Duodenal mucosa (tissue), 2 donors: ENCODE measurements around the gene MACROD2.
"Not testable (repeated sequence)": the region's sequence is repeated elsewhere in the genome, so short reads cannot be mapped to it uniquely, and the experiment has no call there.

Experiments
- H3K27ac ChIP-seq: one replicate; pipeline ENCODE4 v1.7.0; 2013; ENCODE audit warnings: low read depth, low read length
- H3K27me3 ChIP-seq, 2 donors: one replicate each; pipeline ENCODE4 v1.7.0; 2013; ENCODE audit warnings: low read length in 2 of 2, control low read depth in 1 of 2; ENCODE audit not compliant: insufficient read depth in 2 of 2, control insufficient read depth in 1 of 2
- H3K36me3 ChIP-seq, 2 donors: one replicate each; pipeline ENCODE4 v1.7.0; 2013; ENCODE audit warnings: low read length in 2 of 2, control low read depth in 1 of 2; ENCODE audit not compliant: insufficient read depth in 2 of 2, control insufficient read depth in 1 of 2
- H3K4me1 ChIP-seq, 2 donors: one replicate each; pipeline ENCODE4 v1.7.0; 2013; ENCODE audit warnings: low read length in 2 of 2, control low read depth in 1 of 2; ENCODE audit not compliant: insufficient read depth in 2 of 2, control insufficient read depth in 1 of 2
- H3K4me3 ChIP-seq, 2 donors: one replicate each; pipeline ENCODE4 v1.7.0; 2013; ENCODE audit warnings: low read length in 2 of 2, low read depth in 1 of 2
- H3K9ac ChIP-seq, 2 donors: one replicate each; pipeline ENCODE4 v1.7.0; 2013; ENCODE audit warnings: low read length in 2 of 2, low read depth in 1 of 2
- H3K9me3 ChIP-seq, 2 donors: one replicate each; pipeline ENCODE4 v1.7.0; 2013; ENCODE audit warnings: low read length in 2 of 2, control low read depth in 1 of 2; ENCODE audit not compliant: control insufficient read depth in 1 of 2

Gene MACROD2

DNA sequence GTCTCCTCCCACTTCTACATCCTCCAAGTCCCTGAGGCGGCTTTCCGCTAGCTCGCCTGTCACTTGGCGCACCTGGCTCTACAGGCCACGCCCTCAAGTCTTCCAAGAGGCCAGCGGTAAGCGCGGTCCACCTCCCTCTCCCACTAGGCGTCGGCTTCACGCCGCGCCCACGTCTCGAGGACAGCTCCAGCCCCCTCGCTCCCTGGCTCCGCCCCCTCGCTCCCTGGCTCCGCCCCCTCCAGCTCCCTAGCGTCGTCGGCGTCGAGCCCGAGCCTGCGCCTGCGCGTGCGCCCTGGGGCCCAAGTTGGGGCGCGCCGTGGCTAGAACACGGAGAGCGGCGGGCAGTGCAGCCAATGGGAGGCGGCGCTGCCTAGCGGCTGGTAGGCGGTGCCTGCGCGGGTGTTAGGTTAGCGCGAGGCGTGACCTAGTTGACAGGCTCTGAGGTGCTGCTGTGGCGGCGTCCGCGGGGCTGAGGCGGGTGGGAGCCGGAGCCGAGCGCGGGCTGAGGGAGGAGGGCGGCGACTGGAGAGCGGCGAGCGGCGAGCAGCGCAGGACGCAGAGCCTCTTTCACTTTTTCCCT is at the start of gene MACROD2:
Gene MACROD2 (plus strand): TSS at position 431 of the 580 bp plus-strand sequence.
- Histone ChIP-seq H3K9ac (peak within 1 kb of the TSS; percentile 25 to 42), H3K27ac (no peak within 1 kb of the TSS)

DNA sequence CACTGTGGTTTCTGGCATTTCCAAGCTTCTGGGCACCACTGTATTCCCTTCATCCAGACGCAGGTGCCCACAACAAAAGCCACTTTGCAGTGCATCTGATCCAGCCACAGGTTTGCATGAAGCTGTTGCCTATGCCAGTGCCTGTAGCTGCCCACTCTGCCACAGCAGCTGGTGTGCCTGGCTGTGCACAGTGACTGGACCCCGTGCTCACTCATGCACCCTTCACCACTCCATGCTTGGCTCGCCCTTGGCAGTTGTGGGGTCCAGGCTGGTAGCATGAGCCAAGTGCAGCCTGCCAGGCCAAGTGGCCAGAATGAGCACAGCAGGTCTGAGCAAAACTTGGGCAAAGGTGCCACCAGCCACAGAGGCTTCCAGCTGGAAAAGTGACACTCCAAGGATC is 47.6 kb upstream of the MACROD2 start:
- Histone ChIP-seq H3K36me3 (no peaks in the 10 kb centered on the region), H3K27ac (no peak overlapping the region), H3K4me1 (no peaks in the 10 kb centered on the region), H3K9me3 (no peaks in the 10 kb centered on the region), H3K27me3 (no peaks in the 10 kb centered on the region), H3K9ac (no peak overlapping the region), H3K4me3 (no peak overlapping the region)

More for the DNA sequence above, at the start of gene MACROD2:
- Histone ChIP-seq H3K4me1 (no peaks in the 10 kb centered on the region), H3K9me3 (peaks cover 5 to 13% of the 10 kb centered on the region in 2 donors), H3K27me3 (no peaks in the 10 kb centered on the region), H3K36me3 (no peaks in the 10 kb centered on the region), H3K4me3 (peak within 1 kb of the TSS; percentile 76 to 77)

DNA sequence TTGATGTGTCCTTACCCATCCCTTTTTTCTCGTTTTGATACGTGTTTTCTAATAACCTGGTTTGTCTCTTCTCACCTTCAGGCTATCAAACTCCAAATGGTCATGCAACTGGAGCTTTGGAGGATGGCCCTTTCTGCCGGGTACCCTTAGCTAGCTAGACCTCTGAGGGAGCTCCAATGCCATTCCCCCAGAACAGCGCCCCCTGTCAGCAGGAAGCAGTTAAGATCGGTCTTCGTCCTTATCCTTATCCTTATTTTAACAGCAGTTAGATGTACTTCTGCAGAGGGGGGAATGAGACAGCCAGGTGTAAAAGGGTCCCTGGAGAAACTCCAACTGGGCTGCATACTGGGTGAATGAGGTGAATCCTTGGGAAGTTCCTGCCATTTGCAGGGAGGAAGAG is 42.1 kb upstream of the MACROD2 start:
- no peaks in the 10 kb centered on the region for H3K4me1 ChIP-seq
- no peak overlapping the region for H3K9ac ChIP-seq
- H3K9me3 ChIP-seq, result no peaks in the 10 kb centered on the region

GRCh38 chr20:13960119-13960518 is 35.2 kb upstream of the MACROD2 start:
- H3K27me3 ChIP-seq, result no peaks in the 10 kb centered on the region
- H3K9ac ChIP-seq, result no peak overlapping the region
- H3K4me3 ChIP-seq, result no peak overlapping the region

More for the DNA sequence above, 42.1 kb upstream of the MACROD2 start:
- H3K4me3 ChIP-seq, result no peak overlapping the region
- no peaks in the 10 kb centered on the region for H3K36me3 ChIP-seq
- H3K27ac ChIP-seq, result no peak overlapping the region
- no peaks in the 10 kb centered on the region for H3K27me3 ChIP-seq

GRCh38 chr20:13960525-13960924 is 34.8 kb upstream of the MACROD2 start:
- Histone ChIP-seq H3K4me1 (no peaks in the 10 kb centered on the region), H3K36me3 (no peaks in the 10 kb centered on the region), H3K27ac (no peak overlapping the region), H3K27me3 (no peaks in the 10 kb centered on the region), H3K9me3 (no peaks in the 10 kb centered on the region), H3K9ac (no peak overlapping the region), H3K4me3 (no peak overlapping the region)

More at GRCh38 chr20:13960119-13960518, 35.2 kb upstream of the MACROD2 start:
- Histone ChIP-seq H3K27ac (no peak overlapping the region), H3K36me3 (no peaks in the 10 kb centered on the region), H3K9me3 (no peaks in the 10 kb centered on the region), H3K4me1 (no peaks in the 10 kb centered on the region)

DNA sequence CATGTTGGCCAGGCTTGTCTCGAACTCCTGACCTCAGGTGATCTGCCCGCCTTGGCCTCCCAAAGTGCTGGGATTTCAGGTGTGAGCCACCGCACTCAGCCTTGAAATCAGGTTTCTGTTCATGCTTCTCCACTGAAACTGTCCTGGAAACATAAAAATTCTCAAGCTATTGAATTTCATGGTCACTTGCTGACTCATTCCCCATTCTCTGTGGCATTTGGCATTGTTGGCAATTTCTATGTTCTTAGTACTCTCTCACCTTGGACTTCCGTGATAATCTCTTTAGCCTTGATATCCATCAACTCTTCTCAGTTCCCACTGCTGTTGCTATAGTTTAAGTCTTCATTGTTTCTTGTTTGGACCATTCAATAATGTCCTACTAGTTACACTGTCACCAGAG is 11.1 kb upstream of the MACROD2 start:
- Histone ChIP-seq H3K27me3 (no peaks in the 10 kb centered on the region), H3K4me3 (no peak overlapping the region), H3K27ac (no peak overlapping the region), H3K4me1 (no peaks in the 10 kb centered on the region), H3K9ac (no peak overlapping the region), H3K36me3 (no peaks in the 10 kb centered on the region), H3K9me3 (no peaks in the 10 kb centered on the region)

DNA sequence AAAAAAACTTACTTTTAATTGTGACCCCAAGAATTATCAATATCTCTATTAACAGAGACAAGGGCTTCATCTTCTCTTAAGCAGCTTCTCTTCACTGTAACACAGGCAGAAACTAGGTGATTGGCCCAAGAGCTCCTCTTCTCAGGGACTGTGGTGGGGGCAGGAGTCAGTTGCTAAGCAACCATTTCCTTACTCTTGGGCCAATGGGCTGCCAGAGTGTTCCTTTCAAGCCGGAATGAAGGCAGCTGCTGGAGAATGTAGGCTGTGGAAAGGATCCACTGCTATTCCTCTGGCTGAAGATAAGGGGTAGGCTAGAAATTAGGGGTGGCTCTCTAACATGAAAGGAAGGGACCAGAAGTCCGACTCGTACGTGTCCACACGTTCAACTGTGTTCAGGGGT is 4.9 kb upstream of the MACROD2 start, which contains the start of gene SEL1L2:
Gene SEL1L2 (minus strand): TSS at position 150 of the 400 bp plus-strand sequence. CDS start 80 bp downstream, at position 70.
- Histone ChIP-seq H3K27me3 (no peaks in the 10 kb centered on the region), H3K36me3 (no peaks in the 10 kb centered on the region), H3K27ac (no peak within 1 kb of the TSS), H3K9ac (no peak within 1 kb of the TSS), H3K4me1 (no peaks in the 10 kb centered on the region), H3K9me3 (peaks cover 5 to 13% of the 10 kb centered on the region in 2 donors), H3K4me3 (no peak within 1 kb of the TSS)

GRCh38 chr20:13991311-13991710 is 4.0 kb upstream of the MACROD2 start:
- Histone ChIP-seq H3K36me3 (no peaks in the 10 kb centered on the region), H3K9ac (no peak overlapping the region), H3K9me3 (peaks cover 5 to 13% of the 10 kb centered on the region in 2 donors), H3K4me1 (no peaks in the 10 kb centered on the region), H3K27ac (no peak overlapping the region), H3K4me3 (no peak overlapping the region), H3K27me3 (no peaks in the 10 kb centered on the region)

DNA sequence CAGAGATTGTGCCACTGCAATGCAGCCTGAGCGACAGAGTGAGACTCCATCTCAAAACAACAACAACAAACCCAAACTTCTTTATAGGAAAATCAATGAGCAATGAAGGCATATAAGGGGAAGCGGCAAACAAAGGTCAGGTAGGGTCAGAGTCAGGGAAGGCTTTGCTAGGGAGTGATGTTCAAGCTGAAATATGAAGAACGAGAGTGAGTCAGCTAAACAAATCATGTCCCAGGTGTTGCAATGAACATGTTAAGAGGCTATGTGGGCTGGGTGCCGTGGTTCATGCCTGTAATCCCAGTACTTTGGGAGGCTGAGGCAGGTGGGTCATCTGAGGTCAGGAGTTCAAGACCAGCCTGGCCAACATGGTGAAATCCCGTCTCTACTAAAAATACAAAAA is 3.4 kb upstream of the MACROD2 start:
- not testable (repeated sequence) for H3K4me1 ChIP-seq

DNA sequence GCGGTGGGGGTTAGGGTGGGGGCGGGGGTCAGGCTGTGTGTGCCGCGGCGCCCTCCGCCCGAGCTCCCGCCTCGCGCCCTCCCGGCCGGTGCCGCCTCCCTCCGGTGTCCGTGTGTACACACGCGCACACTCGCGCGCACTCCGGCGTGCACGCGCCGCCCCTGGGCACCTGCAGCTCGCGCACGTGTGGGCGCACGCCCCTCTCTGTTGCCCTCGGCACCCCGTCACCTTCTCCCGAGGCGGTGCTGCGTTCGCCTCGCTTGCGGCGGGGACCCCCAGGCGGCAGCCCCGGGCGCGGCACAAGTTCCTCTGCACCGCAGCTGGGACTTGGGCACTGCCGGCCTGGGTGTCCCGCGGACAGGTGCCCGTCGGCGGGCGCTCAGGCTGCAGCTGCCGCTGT is 525 bp downstream of the MACROD2 start:
- no peaks in the 10 kb centered on the region for H3K27me3 ChIP-seq
- peaks cover 0 to 4% of the 10 kb centered on the region in 2 donors for H3K4me1 ChIP-seq
- H3K4me3 ChIP-seq, result peak overlapping the region; percentile 76 to 77
- no peak overlapping the region for H3K27ac ChIP-seq
- no peaks in the 10 kb centered on the region for H3K36me3 ChIP-seq
- peak overlapping the region; percentile 25 to 42 for H3K9ac ChIP-seq
- H3K9me3 ChIP-seq, result peaks cover 5 to 13% of the 10 kb centered on the region in 2 donors

More for the DNA sequence above, 3.4 kb upstream of the MACROD2 start:
- peaks cover 5 to 13% of the 10 kb centered on the region in 2 donors for H3K9me3 ChIP-seq
- not testable (repeated sequence) for H3K9ac ChIP-seq, H3K27ac ChIP-seq, H3K36me3 ChIP-seq, H3K27me3 ChIP-seq, H3K4me3 ChIP-seq
